ENCODE results near the gene ZBED1. TPM values are rescaled to one million over a fixed set of nuclear protein-coding genes. Genes with fewer than 3 reads are reported as not detected.

ZBED1 gene
- total RNA-seq, 1 experiment from 2014 or later: 45.1 TPM

DNA sequence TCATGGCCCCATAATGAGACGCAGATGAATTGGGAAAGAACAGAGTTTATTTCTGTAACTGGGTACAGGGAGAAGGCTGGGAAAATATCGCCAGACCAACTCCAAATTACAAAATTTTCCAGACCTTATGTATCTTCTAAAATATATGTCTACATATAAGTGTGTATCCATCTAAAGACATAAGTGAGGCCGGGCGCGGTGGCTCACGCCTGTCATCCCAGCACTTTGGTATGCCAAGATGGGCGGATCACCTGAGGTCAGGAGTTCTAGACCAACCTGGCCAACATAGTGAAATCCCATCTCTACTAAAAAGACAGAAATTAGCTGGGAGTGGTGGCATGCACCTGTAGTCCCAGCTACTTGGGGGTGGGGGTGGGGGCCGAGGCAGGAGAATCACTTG, 11.7 kb upstream of the ZBED1 start:
- POLR2A ChIA-PET: no interaction called here
- H3K27ac Mint-ChIP-seq: no peak overlapping the region
- H3K9me3 Mint-ChIP-seq: no peaks in the 10 kb centered on the region
- TF ChIP-seq ZNF671 (CRISPR knock-in tag; IDR thresholded peaks at IDR 0.05) (no peak), TP53 (CRISPR knock-in tag; IDR thresholded peaks at IDR 0.05) (no peak)
- CTCF ChIA-PET: no interaction called here
- no peaks in the 10 kb centered on the region for H3K36me3 Mint-ChIP-seq
- peaks cover 7% of the 10 kb centered on the region for H3K4me1 Mint-ChIP-seq
- no peaks in the 10 kb centered on the region for H3K27me3 Mint-ChIP-seq (ENCODE audit: low read depth)
- ATAC-seq: no peak
- H3K4me3 Mint-ChIP-seq: no peak overlapping the region
- DNase-seq (ENCODE audit: low spot score): no peak

GRCh38 chrX:2511326-2511725, 10.6 kb upstream of the ZBED1 start:
- no peak for ATAC-seq
- ChIA-PET POLR2A (no interaction called here), CTCF (no interaction called here)
- H3K9me3 Mint-ChIP-seq: no peaks in the 10 kb centered on the region
- no peak overlapping the region for H3K4me3 Mint-ChIP-seq
- H3K4me1 Mint-ChIP-seq: peaks cover 7% of the 10 kb centered on the region
- no peak for DNase-seq (ENCODE audit: low spot score)
- no peak for TF ChIP-seq ZNF671 (CRISPR knock-in tag; IDR thresholded peaks at IDR 0.05)
- TF ChIP-seq ZSCAN18 (CRISPR knock-in tag; IDR thresholded peaks at IDR 0.05): no peak
- TF ChIP-seq, protein P1, sequence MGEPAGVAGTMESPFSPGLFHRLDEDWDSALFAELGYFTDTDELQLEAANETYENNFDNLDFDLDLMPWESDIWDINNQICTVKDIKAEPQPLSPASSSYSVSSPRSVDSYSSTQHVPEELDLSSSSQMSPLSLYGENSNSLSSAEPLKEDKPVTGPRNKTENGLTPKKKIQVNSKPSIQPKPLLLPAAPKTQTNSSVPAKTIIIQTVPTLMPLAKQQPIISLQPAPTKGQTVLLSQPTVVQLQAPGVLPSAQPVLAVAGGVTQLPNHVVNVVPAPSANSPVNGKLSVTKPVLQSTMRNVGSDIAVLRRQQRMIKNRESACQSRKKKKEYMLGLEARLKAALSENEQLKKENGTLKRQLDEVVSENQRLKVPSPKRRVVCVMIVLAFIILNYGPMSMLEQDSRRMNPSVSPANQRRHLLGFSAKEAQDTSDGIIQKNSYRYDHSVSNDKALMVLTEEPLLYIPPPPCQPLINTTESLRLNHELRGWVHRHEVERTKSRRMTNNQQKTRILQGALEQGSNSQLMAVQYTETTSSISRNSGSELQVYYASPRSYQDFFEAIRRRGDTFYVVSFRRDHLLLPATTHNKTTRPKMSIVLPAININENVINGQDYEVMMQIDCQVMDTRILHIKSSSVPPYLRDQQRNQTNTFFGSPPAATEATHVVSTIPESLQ (CRISPR knock-in tag; IDR thresholded peaks at IDR 0.05): no peak
- no peak for TF ChIP-seq E2F4 (CRISPR knock-in tag; IDR thresholded peaks at IDR 0.05; ENCODE audit: borderline replicate concordance, low read depth)
- TF ChIP-seq, protein P2, sequence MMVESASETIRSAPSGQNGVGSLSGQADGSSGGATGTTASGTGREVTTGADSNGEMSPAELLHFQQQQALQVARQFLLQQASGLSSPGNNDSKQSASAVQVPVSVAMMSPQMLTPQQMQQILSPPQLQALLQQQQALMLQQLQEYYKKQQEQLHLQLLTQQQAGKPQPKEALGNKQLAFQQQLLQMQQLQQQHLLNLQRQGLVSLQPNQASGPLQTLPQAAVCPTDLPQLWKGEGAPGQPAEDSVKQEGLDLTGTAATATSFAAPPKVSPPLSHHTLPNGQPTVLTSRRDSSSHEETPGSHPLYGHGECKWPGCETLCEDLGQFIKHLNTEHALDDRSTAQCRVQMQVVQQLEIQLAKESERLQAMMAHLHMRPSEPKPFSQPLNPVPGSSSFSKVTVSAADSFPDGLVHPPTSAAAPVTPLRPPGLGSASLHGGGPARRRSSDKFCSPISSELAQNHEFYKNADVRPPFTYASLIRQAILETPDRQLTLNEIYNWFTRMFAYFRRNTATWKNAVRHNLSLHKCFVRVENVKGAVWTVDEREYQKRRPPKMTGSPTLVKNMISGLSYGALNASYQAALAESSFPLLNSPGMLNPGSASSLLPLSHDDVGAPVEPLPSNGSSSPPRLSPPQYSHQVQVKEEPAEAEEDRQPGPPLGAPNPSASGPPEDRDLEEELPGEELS (CRISPR knock-in tag; IDR thresholded peaks at IDR 0.05): no peak
- no peak for TF ChIP-seq OVOL2 (CRISPR knock-in tag; IDR thresholded peaks at IDR 0.05; ENCODE audit: borderline replicate concordance)
- no peak for TF ChIP-seq JAZF1 (CRISPR knock-in tag; IDR thresholded peaks at IDR 0.05)
- no peak for TF ChIP-seq AR (CRISPR knock-in tag; IDR thresholded peaks at IDR 0.05)
- TF ChIP-seq USF2 (CRISPR knock-in tag; IDR thresholded peaks at IDR 0.05): no peak
- TF ChIP-seq CREM (CRISPR knock-in tag; IDR thresholded peaks at IDR 0.05): no peak
- no peak for TF ChIP-seq ZNF138 (CRISPR knock-in tag; conservative IDR thresholded peaks at IDR 0.05)
- no peak for TF ChIP-seq TEAD1 (CRISPR knock-in tag; IDR thresholded peaks at IDR 0.05)
- no peak for TF ChIP-seq ZNF121 (CRISPR knock-in tag; IDR thresholded peaks at IDR 0.05)
- no peak for TF ChIP-seq SOX15 (CRISPR knock-in tag; IDR thresholded peaks at IDR 0.05)
- TF ChIP-seq NR1H2 (CRISPR knock-in tag; IDR thresholded peaks at IDR 0.05): no peak
- H3K27me3 Mint-ChIP-seq (ENCODE audit: low read depth): no peaks in the 10 kb centered on the region
- no peak overlapping the region for H3K27ac Mint-ChIP-seq
- H3K36me3 Mint-ChIP-seq: no peaks in the 10 kb centered on the region
